GM19043 (cell line): ENCODE measurements around the gene ANO9.
A peak's percentile ranks its signal among the peaks of the same experiment; 100 is the strongest.
"Not testable (repeated sequence)": the region's sequence is repeated elsewhere in the genome, so short reads cannot be mapped to it uniquely, and the experiment has no call there.

Source experiments
- ATAC-seq: cut with Tn5 transposase; IDR thresholded peaks from one replicate; pipeline ENCODE4 v1.9.1; 2021; ENCODE audit warnings: low read depth; ENCODE audit not compliant: unreplicated experiment

ANO9 gene

DNA sequence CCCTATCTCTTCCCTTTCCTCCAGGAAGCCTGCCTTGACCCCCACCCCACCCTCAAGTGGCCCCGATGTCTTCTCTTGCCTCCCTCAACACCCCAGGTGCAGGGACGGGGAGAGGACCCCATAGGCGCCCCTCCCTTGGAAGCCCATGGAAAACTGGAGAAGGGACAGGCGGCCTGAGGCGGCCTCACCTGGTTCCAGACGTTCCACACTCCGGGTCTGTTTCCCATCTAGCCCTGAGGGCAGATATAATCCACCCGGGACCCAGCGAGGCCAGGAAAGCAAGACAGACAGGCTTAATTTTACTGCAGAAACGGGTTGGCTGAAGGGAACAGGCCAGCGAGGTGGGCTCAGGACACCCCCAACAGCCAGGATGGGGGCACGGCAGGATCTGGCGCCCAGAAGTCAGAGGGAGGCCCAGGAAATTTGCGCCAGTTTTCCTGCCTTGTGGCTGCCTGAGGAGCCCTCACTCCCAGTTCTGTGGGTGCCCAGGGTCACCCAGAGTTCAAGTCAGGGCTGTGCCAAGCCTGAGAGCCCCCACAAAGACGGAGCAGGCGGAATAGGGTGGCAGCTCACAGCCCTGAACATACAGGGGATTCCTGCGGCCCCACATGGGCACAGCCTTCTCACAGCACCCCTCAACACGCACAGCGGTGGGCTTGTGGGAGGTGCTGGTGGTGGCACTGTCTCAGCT, 24.0 kb downstream of the ANO9 start:
- no peak for ATAC-seq

DNA sequence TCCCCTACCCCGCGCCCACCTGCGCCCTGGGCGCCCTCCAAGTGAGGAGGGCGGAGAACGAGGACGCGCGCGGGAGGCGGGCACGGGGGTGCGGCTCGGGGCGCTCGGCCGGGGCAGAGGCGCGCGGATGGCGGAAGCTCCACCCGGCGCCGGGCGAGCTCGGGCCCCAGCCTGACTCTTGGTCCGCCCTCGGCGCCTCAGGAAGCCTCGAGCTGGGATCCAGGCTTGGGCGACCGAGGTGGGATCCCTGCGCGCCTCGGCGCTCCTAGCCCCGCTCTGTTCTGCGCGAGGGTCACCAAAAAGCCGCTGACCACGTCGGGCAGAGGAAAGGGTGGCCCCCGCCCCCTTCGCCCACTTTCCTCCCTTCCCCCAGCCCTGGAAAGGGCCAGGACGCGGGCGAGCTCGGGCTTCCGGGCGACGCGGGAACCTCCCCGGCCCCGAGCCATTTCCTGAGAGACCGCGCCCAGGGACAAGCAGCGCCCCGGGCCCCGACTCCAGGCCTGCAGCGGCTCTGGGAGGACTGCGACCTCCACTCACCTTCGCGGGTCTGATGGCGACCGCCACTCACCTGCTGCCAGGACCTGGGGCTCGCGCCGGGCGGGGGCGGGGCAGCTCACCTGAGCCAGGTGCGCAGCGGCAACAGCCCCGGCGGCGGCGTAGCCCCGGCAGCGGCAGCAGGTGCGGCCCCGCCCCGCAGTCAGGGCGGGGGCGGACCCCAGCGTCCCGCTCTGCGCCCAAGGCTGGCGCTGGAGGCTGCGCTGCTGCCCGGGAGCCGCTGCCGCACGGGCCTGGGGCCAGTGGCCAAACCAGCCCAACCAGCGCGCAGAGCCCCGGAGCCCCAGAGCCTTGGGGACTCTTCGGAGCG, 24.8 kb downstream of the ANO9 start:
- no peak for ATAC-seq

DNA sequence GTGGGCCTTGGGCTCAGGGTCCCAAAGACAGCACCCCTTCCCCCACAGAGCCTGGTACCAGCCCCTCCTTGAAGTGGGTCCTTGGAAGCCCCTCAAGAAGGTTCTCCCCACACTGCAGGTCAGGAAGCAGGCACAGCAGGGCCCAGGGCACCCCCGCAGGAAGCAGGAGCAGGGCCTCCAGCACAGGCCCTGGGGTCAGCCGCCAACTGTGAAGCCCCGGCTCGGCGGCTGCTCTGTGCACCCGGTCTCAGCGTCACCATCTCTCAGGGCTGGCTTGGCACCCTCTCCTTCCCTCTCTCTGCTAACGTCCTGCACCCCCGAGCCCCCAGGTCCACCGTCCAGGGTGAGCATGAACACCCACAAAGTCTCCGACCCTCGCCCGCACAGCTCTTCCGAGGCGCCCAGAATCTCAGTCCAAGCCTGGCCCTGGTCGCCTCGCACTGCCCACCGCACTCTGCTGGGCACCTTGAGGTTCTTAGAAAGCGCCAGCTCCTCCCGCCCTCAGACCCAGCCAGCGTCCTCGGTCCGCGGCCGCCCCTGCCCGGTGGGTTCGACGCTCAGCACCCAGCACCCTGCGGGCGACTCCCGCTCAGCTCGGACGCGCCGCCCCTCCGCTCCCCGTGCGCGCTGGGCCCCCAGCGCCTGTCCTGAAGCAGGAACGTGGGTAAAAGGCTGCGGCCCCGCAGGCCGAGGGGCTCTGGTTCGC, 25.6 kb downstream of the ANO9 start:
- ATAC-seq = no peak

DNA sequence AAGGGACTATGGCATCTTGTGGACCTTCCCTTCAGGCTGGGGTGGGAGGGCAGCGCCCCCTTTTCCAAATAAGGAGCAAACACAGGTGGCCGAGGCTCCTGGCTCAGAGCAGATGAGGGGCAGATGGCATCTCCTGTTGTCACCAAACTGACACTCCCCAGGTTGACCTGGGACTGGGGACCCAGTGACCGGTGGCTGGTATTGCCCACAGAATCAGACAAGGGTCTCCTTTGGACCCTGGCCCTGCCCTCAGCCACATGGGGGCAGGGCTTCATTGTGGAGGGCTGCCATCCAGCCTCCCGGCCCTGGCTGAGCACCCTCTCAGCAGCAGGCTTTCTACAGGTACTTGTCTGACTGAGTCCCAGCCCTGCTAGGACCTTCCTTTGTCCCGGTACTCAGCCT, 26.2 kb downstream of the ANO9 start:
- no peak for ATAC-seq

DNA sequence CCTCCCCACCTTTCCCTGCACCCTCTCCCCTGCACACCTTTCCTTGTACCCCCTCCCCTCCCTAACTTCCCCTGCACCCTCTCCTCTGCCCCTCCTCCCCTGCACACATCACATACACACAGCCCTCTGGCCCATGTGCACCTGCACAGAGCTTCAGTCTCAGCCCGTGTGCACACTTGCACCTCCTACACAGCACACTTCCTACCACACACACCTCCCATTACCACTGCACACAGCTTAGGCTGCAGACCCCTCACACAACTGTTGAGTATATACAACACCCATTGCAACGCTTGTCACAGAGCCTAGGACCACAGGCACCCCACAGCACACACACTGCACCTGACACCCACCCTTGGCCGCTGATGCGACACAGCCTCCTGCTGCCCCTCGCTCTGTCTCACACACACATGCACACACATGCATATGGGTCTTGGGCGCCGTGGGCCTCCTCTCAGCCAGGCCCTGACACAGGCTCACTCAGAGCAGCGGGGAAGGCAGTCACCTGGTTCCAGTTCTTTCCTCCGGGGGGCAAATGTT, 27.4 kb downstream of the ANO9 start:
- ATAC-seq = no peak

DNA sequence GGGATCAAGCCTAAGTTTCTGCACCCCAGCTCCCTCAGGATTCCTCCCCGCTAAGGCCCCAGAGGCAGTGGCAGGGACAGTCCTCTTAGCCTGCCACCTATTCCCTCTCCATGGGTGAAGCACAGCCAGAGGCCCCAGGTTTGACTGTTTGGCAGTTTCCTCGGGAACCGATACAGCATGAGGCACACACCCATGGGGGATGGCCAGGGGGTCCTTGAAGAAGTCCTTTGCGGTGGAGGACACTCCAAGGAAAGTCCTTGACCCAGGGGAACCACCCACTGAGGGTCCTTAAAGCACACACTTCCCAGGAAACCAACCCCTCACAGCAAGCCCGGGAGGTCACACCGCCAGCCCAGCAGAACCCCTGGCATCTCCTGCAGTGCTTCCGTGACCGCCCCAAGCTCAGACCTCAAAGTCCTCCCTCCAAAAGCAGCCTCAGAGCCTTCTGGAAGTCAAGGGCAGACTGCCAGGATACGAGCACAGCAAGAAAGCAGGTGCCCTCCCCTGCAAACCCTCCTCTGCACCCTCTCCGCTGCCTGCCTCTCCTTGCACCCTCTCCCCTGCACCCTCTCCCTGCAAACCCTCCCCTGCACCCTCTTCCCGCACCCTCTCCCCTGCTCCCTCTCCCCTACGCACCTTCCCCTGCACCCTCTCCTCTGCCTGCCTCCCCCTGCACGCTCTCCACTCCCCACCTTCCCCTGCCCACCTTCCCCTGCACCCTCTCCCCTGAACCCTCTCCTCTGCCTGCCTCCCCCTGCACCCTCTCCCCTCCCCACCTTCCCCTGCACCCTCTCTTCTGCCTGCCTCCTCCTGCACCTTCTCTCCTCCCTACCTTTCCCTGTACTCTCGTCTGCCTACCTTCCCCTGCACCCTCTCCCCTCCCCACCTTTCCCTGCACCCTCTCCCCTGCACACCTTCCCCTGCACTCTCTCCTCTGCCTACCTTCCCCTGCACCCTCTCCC, 28.4 kb downstream of the ANO9 start:
- no peak for ATAC-seq

DNA sequence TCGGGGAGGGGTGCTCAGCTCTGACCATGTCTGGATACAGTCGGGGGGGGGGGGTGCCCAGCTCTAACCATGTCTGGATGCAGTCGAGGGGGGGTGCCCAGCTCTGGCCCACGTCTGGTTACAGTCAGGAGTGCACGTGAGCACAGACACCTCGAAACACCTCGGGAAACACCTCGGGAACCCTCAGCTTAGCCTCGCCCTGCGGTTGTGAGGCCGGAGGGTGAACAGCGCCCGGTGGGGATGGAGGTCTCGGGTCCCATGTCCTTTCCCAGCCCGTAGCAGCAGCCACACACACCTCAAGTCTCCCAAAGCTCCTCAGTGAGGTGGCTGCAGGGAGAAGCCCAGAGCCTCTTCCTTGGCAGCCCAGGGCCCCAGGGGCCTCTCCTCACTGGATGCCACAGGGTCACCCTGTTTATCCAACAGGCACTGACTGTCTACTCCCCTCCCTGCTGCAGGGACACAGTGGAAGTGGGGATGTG, 29.1 kb downstream of the ANO9 start:
- no peak for ATAC-seq

DNA sequence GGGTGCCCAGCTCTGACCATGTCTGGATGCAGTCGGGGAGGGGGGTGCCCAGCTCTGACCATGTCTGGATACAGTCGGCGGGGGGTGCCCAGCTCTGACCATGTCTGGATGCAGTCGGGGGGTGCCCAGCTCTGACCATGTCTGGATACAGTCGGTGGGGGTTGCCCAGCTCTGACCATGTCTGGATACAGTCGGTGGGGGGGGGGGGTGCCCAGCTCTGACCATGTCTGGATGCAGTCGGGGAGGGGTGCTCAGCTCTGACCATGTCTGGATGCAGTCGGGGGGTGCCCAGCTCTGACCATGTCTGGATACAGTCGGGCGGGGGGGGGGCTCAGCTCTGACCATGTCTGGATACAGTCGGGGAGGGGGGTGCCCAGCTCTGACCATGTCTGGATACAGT, 30.3 kb downstream of the ANO9 start:
- not testable (repeated sequence) for ATAC-seq

DNA sequence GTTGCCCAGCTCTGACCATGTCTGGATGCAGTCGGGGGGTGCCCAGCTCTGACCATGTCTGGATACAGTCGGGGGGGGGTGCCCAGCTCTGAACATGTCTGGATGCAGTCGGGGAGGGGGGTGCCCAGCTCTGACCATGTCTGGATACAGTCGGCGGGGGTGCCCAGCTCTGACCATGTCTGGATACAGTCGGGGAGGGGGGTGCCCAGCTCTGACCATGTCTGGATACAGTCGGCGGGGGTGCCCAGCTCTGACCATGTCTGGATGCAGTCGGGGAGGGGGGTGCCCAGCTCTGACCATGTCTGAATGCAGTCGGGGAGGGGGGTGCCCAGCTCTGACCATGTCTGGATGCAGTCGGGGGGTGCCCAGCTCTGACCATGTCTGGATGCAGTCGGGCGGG, 31.1 kb downstream of the ANO9 start:
- not testable (repeated sequence) for ATAC-seq

DNA sequence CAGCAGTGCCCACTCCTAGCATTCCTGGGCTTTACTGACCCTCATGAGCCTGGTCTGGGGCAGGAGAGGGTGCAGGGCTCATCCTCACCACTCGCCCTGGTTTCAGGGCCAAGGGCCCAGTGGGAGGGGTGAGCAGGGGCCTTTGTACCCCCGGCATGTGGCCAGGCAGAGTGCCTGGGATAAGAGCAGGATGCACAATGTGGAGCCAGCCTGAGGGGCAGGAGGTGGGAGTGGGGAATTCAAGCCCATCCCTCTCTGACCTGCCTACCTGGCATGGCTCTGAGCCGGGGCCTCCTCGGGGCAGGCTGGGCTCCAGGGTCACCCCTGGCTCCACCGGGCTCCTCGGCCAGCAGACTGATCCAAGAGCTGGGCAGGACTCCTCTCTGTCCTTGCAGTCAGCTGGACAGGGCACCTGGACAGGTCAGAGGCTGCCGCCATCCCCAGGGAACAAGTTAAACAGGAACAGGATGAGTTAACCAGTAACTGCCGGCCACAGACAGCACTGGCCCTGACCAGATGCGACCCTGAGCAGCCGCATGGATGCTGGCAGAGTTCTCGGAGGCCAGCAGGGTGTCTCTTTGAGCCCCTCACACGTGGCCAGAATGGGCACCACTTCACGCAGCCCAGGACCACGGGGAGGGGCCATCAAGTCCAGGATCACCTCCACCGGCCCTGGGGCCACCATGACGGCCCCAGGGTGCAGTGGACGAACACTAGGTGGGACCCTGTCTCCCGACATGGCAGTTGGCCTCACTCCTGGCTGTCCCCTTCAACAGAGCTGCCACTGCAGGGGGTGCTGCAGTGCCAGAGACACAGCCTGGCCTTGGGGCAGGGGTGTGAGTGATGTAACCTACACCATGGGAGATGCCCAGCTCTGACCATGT, 32.0 kb downstream of the ANO9 start:
- no peak for ATAC-seq

DNA sequence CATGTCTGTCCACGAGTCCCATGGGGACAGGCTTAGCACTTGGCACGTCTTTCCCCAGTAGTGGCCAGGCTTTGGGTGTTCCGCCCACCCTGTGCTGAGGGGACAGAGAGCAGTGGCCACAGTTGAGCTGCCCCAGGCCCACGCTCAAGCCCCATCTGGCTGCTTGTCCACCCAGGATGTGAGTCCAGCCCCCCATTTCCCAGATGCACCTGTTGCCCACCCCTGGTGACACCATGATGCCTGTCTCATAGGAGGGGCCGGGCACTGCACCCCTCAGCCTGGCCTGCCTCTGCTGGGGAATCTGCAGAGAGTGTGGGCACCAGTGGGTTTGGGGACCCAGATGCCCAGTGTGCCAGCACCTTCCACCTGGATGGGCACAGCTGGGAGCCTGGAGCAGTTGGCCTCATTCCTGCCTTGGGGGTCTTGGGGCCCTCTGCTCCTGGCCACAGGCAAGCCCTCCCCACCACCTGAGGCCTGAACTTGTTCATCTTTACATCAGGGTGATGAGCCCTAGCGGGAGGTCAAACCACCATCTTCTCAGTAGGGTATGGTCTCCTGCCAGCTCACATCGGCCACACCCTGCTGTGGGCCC, 32.7 kb downstream of the ANO9 start:
- ATAC-seq = no peak

DNA sequence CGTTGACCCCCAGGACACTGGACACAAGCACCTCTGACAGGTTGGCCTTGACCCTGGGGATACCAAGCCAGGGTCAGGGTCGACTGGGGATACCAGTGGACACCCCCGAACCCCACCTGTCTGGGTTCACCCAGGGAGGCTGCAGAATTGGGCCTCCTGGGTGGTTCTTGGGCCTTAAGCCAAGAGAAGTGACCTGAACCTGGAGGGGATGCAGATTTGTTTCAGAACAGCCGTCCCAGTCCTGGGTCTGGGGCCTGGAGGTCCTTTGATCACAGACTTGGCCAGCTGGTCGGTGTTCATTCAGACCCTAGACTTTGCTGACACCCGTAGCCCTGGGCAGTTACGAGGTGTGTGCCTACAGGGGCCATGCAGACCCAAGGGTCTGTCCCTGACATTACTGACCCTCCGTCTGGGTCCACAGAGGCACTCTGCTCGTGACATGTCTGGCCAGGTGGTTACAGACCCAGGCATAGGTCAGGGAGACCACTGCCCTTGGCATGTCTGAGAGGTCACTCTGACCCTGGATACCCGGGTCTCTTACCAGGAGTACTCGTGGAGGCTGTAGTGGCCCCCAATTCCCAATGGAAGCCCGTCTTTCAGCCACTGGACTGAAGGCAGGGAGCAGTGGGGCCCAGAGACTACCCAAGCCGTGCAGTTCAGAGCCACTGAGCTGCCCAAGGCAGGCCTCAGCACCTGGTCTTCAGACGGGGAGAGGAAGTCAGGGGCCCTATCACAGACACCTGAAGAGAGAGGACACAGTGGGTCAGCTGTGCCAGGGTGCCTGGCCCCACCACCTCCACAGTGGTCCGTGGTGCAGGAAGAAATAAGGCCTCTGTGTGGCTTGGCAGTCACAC, 33.4 kb downstream of the ANO9 start:
- ATAC-seq = no peak

DNA sequence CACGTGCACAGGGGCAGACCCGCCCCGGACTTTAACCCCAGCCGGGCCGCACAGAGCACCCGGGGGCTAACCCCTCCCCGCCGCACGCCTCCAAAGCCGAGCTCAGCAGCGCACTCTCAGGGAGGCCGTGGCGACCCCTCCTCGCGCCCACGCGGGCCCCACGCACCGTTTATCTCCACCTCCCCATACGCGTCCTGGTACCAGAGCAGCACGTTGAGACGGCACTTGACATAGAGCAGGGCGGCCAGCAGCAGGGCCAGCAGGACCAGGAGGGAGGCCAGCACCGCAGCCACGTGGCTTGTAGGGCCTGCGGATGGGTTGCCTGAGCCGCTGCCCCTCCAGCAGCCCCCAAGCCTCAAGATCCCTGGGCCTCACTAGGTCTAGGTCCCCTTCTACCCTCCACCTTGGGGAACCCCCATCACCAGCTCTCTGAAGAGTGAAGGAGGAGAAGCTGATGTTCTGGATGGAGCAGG, 34.1 kb downstream of the ANO9 start:
- no peak for ATAC-seq

DNA sequence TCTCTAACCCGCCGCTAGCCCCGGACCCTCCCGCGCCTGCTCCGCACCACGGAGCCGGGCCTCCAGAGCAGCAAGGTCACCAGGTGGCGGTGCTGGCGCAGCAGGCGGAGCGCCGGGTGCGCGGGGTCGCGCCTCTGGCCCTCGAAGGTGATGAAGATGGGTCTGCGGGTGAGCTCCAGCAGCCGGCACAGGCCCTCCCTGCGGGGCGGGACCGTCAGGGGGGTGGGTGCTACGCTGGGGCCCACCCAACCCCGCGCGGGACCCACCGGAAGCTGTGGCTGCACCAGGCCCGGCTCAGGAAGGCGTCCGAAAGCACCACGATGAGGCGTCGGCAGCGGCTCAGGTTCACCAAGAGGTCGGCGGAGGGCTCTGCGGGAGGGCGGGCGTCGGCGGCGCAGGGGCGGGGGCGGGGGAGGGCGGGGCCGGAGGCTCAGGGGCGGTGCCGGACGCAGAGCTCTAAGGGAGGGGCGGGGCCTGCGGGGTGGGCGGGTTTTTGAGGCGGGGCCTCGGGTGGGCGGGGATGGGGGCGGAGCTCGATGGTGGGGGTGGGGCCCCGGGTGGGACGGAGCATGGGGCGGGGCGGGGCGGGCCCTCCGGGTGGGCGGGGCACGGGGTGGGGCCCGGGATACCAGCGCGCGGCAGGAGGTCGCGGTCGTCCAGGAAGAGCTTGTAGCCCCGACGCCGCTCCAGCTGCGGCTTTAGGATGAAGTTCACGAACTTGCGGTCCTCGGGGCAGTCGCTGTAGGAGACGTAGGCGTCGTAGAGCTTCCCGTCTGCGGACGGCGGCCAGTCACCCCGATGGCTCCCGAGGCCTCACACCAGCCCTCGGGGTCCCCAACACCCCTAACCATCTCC, 34.8 kb downstream of the ANO9 start:
- peak; percentile 80 for ATAC-seq

DNA sequence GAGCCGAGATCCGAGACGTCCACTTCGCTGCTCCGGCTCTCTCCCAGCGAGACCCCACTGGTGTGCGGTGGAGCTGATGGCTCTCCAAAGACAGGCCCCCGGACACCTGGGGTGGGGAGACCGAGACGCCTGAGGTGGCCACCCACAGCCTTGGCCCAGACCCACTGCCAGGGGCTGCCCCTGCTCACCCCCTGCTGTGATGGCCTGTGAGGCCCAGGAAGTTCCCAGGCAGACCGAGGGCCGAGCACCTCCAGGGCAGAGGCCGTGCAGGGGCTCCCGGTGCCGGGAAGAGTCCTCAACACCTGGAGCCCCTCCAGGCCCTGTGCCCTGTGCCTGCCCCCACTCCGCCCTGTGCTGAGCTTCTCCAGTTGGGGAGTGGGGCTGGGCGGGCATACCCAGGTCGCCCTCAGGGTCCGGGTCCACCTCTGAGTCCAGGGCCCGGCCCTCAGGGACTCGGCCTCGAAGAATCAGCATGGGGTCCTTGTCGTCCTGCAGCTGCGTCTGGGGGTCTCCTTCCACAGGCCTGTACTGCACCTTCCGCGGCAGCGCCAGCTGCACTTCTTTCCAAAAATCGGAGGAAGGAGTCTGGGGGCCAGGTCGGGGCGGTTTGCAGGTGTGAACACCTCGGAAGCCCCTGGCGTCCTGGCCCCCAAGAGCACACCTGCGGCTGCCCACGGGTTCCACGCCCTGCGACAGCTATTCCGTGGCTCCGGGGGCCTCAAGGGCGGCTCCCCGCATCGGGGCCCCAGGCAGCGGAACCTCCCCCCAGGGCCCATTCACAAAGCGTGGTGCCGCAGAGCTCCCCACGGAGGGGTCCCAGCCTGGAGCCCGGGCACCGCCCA, 35.6 kb downstream of the ANO9 start:
- no peak for ATAC-seq
